GM12873 (cell line): ENCODE measurements around the gene KLC4.

Experiments used
- CTCF ChIP-seq: IDR thresholded peaks from 2 replicates; pipeline ENCODE4 v1.5.1; 2012; ENCODE audit warnings: low read depth, mild to moderate bottlenecking, moderate library complexity, low read length, control low read depth; ENCODE audit not compliant: insufficient read depth; ENCODE audit errors: missing control alignments

The KLC4 gene

GRCh38 chr6:43016176-43016942 is 43.1 kb upstream of the KLC4 start:
- TF ChIP-seq CTCF: no peak

GRCh38 chr6:43016943-43017334 is 42.5 kb upstream of the KLC4 start:
- TF ChIP-seq CTCF: no peak

- TF ChIP-seq CTCF: no peak
Measured at GRCh38 chr6:43019152-43019551, 40.3 kb upstream of the KLC4 start.

- no peak for TF ChIP-seq CTCF
Measured at GRCh38 chr6:43020052-43020705, 39.3 kb upstream of the KLC4 start.

- no peak for TF ChIP-seq CTCF
Measured at GRCh38 chr6:43020847-43021246, 38.6 kb upstream of the KLC4 start.

GRCh38 chr6:43021270-43022047 is 38.0 kb upstream of the KLC4 start, which contains the start of gene RRP36:
RRP36 (plus strand) TSS chr6:43021623; CDS start chr6:43021655, 32 bp downstream.
- TF ChIP-seq CTCF: no peak

- no peak for TF ChIP-seq CTCF
Measured at GRCh38 chr6:43024436-43024835, 35.0 kb upstream of the KLC4 start.
